Measurements from ENCODE around the gene PACRG. TPM values are rescaled to one million over a fixed set of nuclear protein-coding genes. Genes with fewer than 3 reads are reported as not detected.

The PACRG gene
- total and polyA plus RNA-seq, 2 of the 4 experiments (the other 2 are of a cell fraction): not detected

DNA sequence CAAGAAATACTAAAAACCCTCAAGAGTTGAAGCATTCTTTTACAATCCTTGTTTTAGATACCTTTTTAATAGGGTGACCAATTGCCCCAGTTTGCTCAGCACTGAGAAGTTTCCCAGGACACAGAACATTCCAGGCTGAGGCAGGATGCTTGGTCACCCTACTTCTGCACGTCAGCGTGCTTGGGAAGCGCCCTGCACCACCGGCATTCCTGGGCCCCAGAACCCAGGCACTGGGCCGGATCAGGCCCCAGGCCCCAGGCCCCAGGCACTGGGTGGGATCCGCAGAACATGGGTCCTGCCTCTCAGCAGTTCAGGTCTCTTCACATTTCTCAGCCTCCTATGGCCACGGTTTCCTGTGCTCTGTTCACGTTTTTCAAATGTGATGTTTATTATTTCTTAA is 472.9 kb downstream of the PACRG start:
- Histone ChIP-seq H3K9me1 (ENCODE audit: insufficient read depth, low read length) (no peaks in the 10 kb centered on the region), H3K56ac (ENCODE audit: extremely low read depth, insufficient read depth, low read length) (no peak overlapping the region), H3K9me3 (ENCODE audit: control insufficient read depth, insufficient read depth, low read length) (peaks cover 28% of the 10 kb centered on the region), H3K4ac (ENCODE audit: low read depth, low read length) (no peak overlapping the region), H3K79me1 (ENCODE audit: low read depth in 1 of 2, low read length in 2 of 2) (no peaks in the 10 kb centered on the region), H4K5ac (ENCODE audit: low read depth, low read length) (no peak overlapping the region), H3K4me1 (ENCODE audit: control insufficient read depth, insufficient read depth, low read length) (no peaks in the 10 kb centered on the region), H3K36me3 (ENCODE audit: control insufficient read depth, insufficient read depth, low read length) (no peaks in the 10 kb centered on the region), H3K4me2 (ENCODE audit: low read depth, low read length) (no peak overlapping the region), H2BK15ac (ENCODE audit: low read depth, low read length) (no peak overlapping the region), H3K18ac (ENCODE audit: low read depth, low read length) (no peak overlapping the region), H3K9ac (ENCODE audit: low read depth, low read length) (no peak overlapping the region), H2BK20ac (ENCODE audit: low read depth, low read length) (no peak overlapping the region), H2AFZ (replicated peaks; ENCODE audit: low read length, poor library complexity) (no peak overlapping the region), H4K20me1 (ENCODE audit: insufficient read depth, low read length) (no peaks in the 10 kb centered on the region), H2BK120ac (ENCODE audit: low read depth, low read length) (no peak overlapping the region), H2AK9ac (replicated peaks; ENCODE audit: low read depth, low read length, poor library complexity) (no peak overlapping the region), H3K27ac (ENCODE audit: insufficient read depth, low read length) (no peak overlapping the region), H2AK5ac (ENCODE audit: low read depth, low read length) (no peak overlapping the region), H3K14ac (replicated peaks; ENCODE audit: low read depth, low read length) (no peak overlapping the region), H3K27me3 (ENCODE audit: control insufficient read depth, insufficient read depth, low read length) (no peaks in the 10 kb centered on the region), H4K91ac (ENCODE audit: insufficient read depth, low read depth, low read length) (no peak overlapping the region), H3K4me3 (ENCODE audit: insufficient read depth, low read depth, low read length) (no peak overlapping the region), H2BK5ac (ENCODE audit: low read depth, low read length, poor library complexity, severe bottlenecking) (no peak overlapping the region), H4K8ac (ENCODE audit: low read depth in 2 of 2, low read length in 2 of 2) (no peak overlapping the region), H3K23ac (ENCODE audit: low read depth, low read length) (no peak overlapping the region)
- DNase-seq (no peak), ATAC-seq (ENCODE audit: low read depth) (no peak)
- intact Hi-C loops (cut with micrococcal nuclease) (no loop called here), in situ Hi-C loops (cut with MboI; ENCODE audit: low sequenced_read_pairs) (no loop called here), dilution Hi-C loops (cut with HindIII; ENCODE audit: low sequenced_read_pairs, unreplicated experiment) (no loop called here)
- CTCF ChIA-PET: no interaction called here
- POLR2A ChIA-PET (ENCODE audit: unreplicated experiment): no interaction called here
- TF ChIP-seq BHLHE40 (IDR thresholded peaks at IDR 0.05; ENCODE audit: low read depth, low read length) (no peak), MAFK (IDR thresholded peaks at IDR 0.05; ENCODE audit: low read depth, low read length) (no peak), RFX5 (IDR thresholded peaks at IDR 0.05; ENCODE audit: low read depth, low read length) (no peak), CHD1 (IDR thresholded peaks at IDR 0.05; ENCODE audit: low read depth, low read length) (no peak), MAZ (IDR thresholded peaks at IDR 0.05; ENCODE audit: borderline replicate concordance, low read depth, low read length) (no peak)
- TF ChIP-seq, protein P1, sequence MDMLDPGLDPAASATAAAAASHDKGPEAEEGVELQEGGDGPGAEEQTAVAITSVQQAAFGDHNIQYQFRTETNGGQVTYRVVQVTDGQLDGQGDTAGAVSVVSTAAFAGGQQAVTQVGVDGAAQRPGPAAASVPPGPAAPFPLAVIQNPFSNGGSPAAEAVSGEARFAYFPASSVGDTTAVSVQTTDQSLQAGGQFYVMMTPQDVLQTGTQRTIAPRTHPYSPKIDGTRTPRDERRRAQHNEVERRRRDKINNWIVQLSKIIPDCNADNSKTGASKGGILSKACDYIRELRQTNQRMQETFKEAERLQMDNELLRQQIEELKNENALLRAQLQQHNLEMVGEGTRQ (IDR thresholded peaks at IDR 0.05; ENCODE audit: low read depth, low read length): no peak
- no TSS peak for BruUV-seq (replicated peaks)
- WGBS, 2 experiments (ENCODE audit: extremely low coverage in 2 of 2, insufficient read length in 1 of 2): no CpG with 5 or more reads among the region's 8 CpGs
